RPMI8226 (cell line): ENCODE measurements around the gene CLIC4.
"Not testable (repeated sequence)": the region's sequence is repeated elsewhere in the genome, so short reads cannot be mapped to it uniquely, and the experiment has no call there.

ENCODE experiments used
- DNase-seq: peaks from one replicate; pipeline ENCODE4 v3.0.0-alpha.2; 2015

Gene CLIC4

GRCh38 chr1:24886241-24886640, 141.0 kb downstream of the CLIC4 start:
- DNase-seq, result no peak

- no peak for DNase-seq
These were observed 143.1 kb downstream of the CLIC4 start for GRCh38 chr1:24888061-24888970.

- DNase-seq, result no peak
These were observed 143.9 kb downstream of the CLIC4 start for GRCh38 chr1:24888971-24889676.

DNA sequence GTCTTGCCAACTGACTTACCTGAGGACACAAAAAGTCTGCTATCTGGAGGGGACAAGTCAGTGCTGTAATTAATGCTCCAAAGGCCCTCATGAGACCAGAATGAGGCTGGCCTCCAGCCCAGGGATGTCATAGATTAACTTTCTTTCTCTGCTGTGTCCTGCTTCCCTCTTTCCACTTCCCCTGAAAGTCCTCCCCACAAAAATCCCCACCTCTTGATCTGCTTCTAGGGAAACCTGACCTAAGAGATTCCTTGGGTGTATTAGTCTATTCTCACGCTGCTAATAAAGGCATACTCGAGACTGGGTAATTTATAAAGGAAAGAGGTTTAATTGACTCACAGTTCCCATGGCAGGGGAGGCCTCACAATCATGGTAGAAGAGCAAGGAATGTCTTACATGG, 145.6 kb downstream of the CLIC4 start:
- no peak for DNase-seq

DNA sequence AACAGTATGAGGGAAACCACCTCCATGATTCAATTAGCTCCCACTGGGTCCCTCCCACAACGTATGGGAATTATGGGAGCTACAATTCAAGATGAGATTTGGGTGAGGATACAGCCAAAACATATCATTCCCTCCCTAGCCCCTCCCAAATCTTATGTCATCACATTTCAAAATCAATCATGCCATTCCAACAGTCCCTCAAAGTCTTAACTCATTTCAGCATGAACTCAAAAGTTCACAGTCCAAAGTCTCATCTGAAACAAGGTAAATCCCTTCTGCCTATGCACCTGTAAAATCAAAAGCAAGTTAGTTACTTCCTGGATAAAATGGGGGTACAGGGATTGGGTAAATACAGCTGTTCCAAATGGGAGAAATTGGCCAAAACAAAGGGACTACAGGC, 146.1 kb downstream of the CLIC4 start:
- not testable (repeated sequence) for DNase-seq

- no peak for DNase-seq
These were observed 147.2 kb downstream of the CLIC4 start for GRCh38 chr1:24892188-24893153.

GRCh38 chr1:24893431-24893830, 148.2 kb downstream of the CLIC4 start:
- DNase-seq, result no peak
